ENCODE measurements around the gene DMD.
A peak's percentile ranks its signal among the peaks of the same experiment; 100 is the strongest.

Gene DMD

DNA sequence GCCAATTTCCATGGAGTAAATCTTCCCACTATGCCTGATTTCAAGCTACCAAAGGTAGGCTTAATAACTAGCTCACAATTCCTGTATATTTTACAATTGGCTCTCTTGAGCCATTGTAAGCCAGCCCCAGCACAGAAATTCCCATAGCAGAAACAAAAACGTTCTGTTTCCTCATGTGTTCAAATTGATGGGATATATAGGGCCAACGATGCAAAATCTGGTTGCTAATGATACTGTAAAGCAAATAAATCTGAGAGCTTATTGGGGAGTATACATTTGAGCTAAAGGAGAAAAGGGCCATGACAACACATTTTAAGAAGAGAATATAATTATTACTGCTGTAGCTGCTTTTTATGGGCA is 1872.4 kb downstream of the DMD start:
- no peak for DNase-seq (ENCODE audit: low read depth)

DNA sequence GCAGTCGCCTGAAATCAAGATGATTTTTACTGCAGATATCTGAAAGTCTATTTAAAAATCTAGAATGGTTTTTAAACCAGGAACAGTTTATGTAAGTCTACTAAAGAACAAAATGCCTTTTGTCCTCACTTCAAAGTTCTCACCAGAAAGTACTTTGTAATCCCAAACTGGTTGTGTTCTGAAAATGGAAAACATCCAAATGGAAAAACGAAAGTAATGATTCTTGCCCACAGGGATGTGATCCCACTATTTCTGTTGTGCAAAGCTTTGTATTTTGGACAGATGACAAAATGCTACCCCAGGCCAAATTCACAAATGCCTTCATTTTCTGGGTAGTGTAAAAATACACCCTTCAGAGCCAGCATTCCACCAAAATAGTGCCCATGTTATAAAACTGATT is 1874.0 kb downstream of the DMD start:
- no peak for DNase-seq (ENCODE audit: low read depth)

GRCh38 chrX:31336419-31336818 is 1874.9 kb downstream of the DMD start:
- no peak for DNase-seq (ENCODE audit: low read depth)

GRCh38 chrX:31334997-31335396 is 1876.4 kb downstream of the DMD start:
- no peak for DNase-seq (ENCODE audit: low read depth)

- DNase-seq (ENCODE audit: low read depth): peak; percentile 67
These were observed 1878.1 kb downstream of the DMD start for GRCh38 chrX:31333165-31333831.

- DNase-seq (ENCODE audit: low read depth): no peak
These were observed 1879.4 kb downstream of the DMD start for GRCh38 chrX:31331928-31332327.

DNA sequence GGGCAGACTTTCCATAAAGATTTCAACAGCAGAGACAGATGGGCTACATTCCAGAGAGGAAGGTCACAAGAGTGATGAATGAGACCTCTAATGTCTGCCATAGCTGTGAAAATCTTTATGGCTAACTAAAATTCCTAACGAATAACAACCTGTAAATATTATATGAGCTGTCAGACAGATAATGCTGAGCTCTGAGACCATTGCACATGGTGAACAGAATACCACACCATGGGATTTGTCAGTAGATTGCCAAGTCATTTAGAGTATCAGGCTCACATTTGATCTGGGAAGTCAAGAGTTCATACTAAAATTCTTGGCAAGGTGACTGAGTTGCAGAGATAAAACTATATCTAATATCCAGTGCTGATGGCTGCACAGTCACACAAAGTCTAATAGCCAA is 1880.3 kb downstream of the DMD start:
- no peak for DNase-seq (ENCODE audit: low read depth)

GRCh38 chrX:31329298-31329697 is 1882.1 kb downstream of the DMD start:
- DNase-seq (ENCODE audit: low read depth): no peak

DNA sequence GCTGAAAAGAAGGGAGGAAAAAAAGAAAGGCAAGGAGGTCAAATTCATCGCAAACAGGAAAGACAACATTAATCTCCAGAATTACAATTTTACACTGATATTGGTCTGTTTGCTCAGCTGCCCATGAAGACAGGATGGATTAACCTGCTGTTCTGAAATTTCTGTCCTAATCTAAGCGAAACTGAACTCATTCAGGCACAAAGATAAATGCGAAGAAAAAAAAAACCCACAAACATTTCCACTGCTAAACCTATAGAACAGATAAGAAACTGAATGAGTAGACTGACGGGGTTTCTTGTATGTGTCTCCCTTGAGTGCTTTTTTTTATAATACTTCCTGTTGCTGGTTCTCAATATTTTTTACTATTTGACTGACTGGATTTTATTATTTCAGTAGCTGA is 1887.7 kb downstream of the DMD start:
- DNase-seq (ENCODE audit: low read depth): no peak

GRCh38 chrX:31320740-31321139 is 1890.6 kb downstream of the DMD start:
- DNase-seq (ENCODE audit: low read depth): no peak

- no peak for DNase-seq (ENCODE audit: low read depth)
These were observed 1891.8 kb downstream of the DMD start for GRCh38 chrX:31319586-31319985.

DNA sequence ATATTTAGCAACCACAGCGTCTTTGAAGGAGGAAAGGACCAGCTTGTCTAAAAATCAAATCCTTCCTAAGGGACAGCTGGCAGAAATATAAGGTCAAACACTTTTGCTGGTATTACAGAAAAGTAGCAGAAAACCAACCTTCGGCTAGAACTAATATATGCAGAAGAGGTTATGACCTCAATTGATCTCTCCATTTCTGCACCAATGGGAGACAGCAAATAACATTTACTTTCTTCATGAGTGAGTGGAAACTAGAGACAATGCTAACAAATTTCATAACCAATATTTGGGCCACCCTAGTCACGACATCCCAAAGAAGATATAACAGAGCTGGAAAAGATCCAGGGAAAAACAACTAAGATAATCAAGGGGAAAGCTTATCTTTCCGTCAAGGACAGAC is 1892.5 kb downstream of the DMD start:
- DNase-seq (ENCODE audit: low read depth): no peak

DNA sequence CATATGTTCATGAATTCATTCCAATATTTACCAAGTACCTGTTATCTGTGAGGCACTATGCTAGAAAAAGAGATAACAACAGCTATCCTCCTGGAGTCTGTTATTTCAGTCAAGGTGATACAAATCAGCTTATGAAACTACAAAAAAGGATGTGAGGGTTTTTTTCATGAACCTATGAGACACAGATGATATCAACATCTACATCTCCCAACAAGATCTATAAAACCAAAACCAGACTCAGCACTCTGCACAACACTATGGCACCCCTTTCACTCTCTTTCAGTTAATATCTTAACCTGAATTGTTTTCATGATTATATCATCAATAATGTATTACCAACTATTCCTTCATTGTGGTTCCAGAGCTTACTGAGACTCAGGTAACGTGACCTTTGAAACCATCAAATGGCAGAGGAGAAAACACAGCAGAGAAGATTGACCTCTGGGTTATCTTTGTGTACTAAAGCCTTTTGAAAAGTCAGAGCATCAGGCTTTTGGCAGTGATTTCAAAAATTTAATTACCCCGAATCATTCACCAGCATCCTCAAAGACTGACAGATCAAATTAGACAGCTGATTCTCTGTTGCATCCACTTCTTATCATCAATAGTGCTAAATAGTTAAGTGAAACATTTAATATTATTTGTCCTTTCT is 1894.9 kb downstream of the DMD start:
- no peak for DNase-seq (ENCODE audit: low read depth)

DNA sequence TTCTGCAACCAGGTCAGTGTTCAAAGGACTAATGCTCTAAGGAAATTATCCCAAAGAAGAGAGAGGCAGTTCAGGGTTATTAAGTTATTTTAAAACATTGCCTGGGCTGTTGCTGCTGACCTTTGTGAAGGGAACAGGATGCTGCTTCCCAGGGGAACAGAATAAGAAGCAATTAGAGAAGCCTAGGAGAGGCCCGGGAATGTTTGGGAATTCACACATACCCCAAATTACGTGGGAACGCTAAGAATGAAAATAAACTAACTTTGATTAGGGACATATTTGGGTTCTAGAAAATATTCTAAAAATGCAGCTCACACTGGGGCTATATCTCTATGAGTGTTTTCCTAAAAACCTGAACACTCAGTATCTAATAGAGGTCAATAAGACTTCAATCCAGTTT is 1896.4 kb downstream of the DMD start:
- no peak for DNase-seq (ENCODE audit: low read depth)

GRCh38 chrX:31307952-31308351 is 1903.4 kb downstream of the DMD start:
- no peak for DNase-seq (ENCODE audit: low read depth)

- no peak for DNase-seq (ENCODE audit: low read depth)
These were observed 1908.7 kb downstream of the DMD start for GRCh38 chrX:31302573-31303075.

DNA sequence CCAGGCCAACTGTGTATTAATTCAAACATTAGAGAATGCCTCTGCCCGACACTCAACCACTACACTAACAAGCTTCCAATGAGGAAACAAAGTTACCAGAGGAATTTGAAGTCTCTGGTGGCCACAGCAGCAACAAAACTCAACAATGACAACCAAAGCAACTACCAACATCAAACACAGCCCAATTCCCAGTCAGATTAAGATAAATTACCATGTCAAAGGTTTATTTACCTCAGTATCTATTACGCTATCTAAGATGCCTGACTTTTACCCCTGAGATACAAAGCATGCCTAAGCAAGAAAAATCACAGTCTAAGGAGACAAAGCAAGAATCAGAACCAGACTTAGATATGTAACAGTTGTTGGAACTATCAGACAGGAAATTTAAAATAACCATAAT is 1909.4 kb downstream of the DMD start:
- DNase-seq (ENCODE audit: low read depth): no peak

GRCh38 chrX:31301203-31301602 is 1910.1 kb downstream of the DMD start:
- DNase-seq (ENCODE audit: low read depth): no peak

- DNase-seq (ENCODE audit: low read depth): no peak
These were observed 1912.4 kb downstream of the DMD start for GRCh38 chrX:31298916-31299315.

DNA sequence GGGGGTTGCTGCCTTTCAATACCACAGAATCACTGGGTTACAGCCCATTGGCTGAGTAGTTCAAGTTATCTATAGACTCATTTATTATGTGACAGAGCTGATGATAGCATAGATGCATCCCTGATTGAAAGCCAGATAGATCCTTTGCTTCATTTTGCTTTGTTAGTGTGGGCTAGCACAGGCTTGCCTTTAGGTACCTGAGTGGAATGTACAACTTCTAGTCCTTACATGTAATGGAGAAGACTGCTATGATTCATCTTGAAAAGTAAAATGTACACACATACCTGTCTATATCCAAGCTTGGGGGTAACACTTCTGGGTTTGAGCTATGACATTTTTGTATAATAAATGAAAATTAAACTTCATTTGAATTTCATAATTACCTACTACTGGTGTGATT is 1913.5 kb downstream of the DMD start:
- DNase-seq (ENCODE audit: low read depth): no peak

GRCh38 chrX:31294475-31294874 is 1916.9 kb downstream of the DMD start:
- DNase-seq (ENCODE audit: low read depth): no peak

DNA sequence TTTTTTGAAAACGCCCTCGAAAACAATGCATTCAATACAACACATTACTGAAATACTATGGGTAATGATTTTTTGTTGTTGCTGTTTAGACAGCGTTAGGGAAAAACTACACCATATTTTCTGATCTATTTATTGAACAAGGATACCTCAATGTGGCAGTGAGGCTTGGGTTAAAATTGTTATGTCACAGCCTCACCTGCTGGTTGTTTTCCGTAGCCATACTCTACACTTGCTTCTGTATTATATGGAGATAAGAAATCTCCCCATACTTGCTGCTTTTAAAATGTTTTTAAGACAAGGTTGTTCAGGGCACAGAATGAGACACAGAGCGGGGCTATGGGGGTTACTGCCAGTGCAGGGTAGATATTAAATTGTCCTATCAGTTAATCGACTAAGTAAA is 1917.9 kb downstream of the DMD start:
- no peak for DNase-seq (ENCODE audit: low read depth)

- DNase-seq (ENCODE audit: low read depth): no peak
These were observed 1920.2 kb downstream of the DMD start for GRCh38 chrX:31291131-31291530.

GRCh38 chrX:31287861-31288260 is 1923.5 kb downstream of the DMD start:
- DNase-seq (ENCODE audit: low read depth): no peak

Data from non-pigmented ciliary epithelial cell (primary cell).